ENCODE data around the gene MYOZ1.
"Not testable (repeated sequence)": the region's sequence is repeated elsewhere in the genome, so short reads cannot be mapped to it uniquely, and the experiment has no call there.

Gene MYOZ1, protein sequence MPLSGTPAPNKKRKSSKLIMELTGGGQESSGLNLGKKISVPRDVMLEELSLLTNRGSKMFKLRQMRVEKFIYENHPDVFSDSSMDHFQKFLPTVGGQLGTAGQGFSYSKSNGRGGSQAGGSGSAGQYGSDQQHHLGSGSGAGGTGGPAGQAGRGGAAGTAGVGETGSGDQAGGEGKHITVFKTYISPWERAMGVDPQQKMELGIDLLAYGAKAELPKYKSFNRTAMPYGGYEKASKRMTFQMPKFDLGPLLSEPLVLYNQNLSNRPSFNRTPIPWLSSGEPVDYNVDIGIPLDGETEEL
- 0 reads per million in 4 experiments for total RNA-seq

- DNase-seq: no peak
These were observed at the start of gene MYOZ1 for GRCh38 chr10:73641328-73642060. TSS of gene MYOZ1 (minus strand) at chr10:73641474. CDS start at chr10:73640017, 1,457 bp downstream.

- DNase-seq: not testable (repeated sequence)
These were observed 49.5 kb upstream of the MYOZ1 start for GRCh38 chr10:73690755-73691154.

- DNase-seq: not testable (repeated sequence)
These were observed 48.3 kb upstream of the MYOZ1 start for GRCh38 chr10:73689596-73689995.

DNA sequence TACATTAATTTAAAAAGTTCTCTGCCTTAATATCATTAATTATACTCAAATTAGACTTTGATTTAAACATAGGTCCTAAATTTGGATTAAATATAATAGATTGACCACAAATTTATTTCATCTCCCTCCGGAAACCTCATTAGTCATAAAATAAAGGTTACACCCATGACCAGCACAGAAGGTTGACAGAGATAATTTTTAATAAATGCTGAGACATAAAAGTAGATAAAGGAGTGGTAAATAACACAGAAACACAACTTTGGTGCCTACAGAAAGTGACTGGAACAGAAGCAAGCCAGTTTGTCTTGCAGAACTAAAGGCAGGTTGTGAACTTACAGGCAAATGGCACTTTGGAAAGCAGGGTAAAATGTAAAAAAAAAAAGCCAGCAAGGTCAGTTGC is 46.4 kb upstream of the MYOZ1 start:
- DNase-seq: not testable (repeated sequence)

GRCh38 chr10:73674546-73674945 is 33.3 kb upstream of the MYOZ1 start:
- DNase-seq: not testable (repeated sequence)

DNA sequence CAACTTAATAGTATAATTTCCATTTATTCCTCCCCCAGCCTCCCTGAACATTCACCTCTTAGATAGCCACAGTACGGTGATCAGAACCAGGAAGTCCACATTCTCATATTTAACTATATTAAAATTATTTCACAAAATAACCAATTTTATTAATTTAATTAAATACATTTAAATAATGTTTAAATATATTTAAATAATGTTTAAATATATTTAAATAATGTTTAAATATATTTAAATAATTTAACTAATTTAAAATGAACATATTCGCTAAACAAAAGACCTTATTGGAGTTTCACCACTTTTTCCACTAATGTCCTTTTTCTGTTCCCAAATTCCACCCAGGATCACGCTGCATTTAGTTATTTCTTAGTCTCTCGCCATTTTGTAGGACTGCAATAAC is 27.1 kb upstream of the MYOZ1 start:
- not testable (repeated sequence) for DNase-seq

DNA sequence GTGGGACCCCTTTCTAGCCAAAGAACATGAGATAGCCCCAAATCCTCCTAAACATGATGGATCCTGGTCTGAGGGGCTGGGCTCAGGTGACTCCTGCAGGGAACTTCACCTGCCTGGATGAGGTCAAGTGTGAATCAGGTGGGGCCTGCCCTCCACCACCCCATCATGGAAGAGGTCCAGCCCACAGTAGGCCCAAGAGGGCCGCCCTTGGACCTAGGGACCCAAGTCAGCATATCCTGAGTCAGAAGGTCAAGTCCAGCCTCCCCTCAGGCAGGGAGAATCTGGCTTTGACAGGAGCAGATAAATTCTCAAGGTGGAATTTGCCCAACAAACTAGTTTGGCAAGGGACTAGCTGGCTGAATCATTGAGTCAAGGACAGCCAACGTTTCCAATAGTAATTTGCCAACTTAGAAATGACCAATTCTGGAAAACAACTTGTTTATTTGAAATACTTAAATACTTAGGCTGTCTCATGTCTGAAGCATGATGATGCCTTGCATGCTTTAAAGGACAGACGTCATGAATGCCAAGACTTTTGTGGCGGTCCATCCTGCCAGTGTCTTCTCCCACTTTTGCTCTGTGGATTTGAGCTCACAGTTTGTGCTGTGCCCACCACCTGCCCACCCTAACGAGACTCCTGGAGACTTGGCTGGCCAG is 25.0 kb upstream of the MYOZ1 start:
- not testable (repeated sequence) for DNase-seq

GRCh38 chr10:73665581-73665980 is 24.3 kb upstream of the MYOZ1 start:
- not testable (repeated sequence) for DNase-seq

GRCh38 chr10:73664156-73665040 is 23.1 kb upstream of the MYOZ1 start:
- not testable (repeated sequence) for DNase-seq

- not testable (repeated sequence) for DNase-seq
These were observed 22.3 kb upstream of the MYOZ1 start for GRCh38 chr10:73663621-73664020.

GRCh38 chr10:73662705-73663104 is 21.4 kb upstream of the MYOZ1 start:
- not testable (repeated sequence) for DNase-seq

GRCh38 chr10:73655990-73656298 is 14.7 kb upstream of the MYOZ1 start, which contains the start of gene SYNPO2L:
TSS of gene SYNPO2L (minus strand) at chr10:73656029. CDS start at chr10:73655922, 107 bp downstream.
- no peak for DNase-seq

- no peak for DNase-seq
These were observed 14.1 kb upstream of the MYOZ1 start for GRCh38 chr10:73655257-73655989.

- DNase-seq: no peak
These were observed 12.4 kb upstream of the MYOZ1 start for GRCh38 chr10:73653701-73654100.

DNA sequence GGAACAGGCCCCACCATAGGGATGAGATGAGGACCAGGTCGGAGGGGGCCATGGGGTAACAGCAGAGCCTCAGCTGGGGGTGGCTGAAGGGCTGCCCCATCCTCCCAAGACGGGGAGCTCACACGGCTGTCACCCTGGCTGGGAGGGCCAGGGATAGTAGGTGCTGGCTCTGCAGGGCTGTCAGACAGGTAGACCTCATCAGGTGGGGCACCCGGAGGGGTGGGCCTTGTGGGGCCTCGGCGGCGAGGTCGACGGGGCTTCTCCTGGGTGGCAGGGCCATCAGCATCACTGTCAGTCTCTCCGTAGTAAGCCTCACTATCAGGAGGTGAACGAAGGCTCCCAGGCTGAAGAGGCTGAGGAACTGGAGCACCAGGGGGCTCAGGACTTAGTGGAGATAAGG is 11.9 kb upstream of the MYOZ1 start:
- DNase-seq: no peak

- DNase-seq: no peak
These were observed 9.5 kb upstream of the MYOZ1 start for GRCh38 chr10:73650537-73651331.

- DNase-seq: no peak
These were observed 8.7 kb upstream of the MYOZ1 start for GRCh38 chr10:73649876-73650536.

DNA sequence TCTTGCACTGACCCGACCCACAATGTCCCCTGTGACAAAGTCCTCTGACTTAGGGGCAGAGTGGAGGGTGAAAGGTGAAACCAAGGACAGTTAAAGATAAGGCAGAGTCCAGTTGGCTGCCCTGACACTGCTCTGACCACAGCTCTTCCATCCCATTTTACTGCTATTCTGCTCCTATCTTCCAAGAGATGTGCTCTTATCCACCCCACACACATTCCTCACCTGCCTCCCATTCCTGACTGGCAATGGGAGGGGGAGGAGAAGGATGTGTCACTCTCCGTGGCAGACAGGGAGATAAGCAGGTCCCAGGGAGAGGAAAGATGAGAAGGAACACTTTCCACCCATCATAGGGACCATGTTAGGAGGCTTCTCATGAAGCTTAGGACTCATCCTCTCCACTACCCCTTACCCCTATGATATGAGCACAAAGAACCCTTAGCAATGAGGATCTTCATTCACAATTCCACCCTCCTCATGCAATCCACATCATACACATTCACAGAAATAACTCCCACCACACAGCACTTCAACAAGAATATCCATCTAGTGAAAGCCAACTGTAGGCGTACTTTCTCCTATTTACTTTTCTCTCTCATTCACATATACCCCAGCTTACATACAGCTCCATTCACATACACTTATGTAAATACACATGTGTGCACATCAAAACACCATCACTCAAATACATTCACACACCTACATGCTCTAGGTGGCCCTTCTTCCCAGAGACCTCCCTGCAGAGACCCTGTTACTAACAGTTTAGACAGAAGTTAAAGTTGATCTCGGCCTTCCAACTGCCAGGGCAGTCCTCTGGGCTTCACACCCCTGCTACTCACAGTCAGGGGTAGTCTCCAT is 7.9 kb upstream of the MYOZ1 start:
- DNase-seq: no peak

DNA sequence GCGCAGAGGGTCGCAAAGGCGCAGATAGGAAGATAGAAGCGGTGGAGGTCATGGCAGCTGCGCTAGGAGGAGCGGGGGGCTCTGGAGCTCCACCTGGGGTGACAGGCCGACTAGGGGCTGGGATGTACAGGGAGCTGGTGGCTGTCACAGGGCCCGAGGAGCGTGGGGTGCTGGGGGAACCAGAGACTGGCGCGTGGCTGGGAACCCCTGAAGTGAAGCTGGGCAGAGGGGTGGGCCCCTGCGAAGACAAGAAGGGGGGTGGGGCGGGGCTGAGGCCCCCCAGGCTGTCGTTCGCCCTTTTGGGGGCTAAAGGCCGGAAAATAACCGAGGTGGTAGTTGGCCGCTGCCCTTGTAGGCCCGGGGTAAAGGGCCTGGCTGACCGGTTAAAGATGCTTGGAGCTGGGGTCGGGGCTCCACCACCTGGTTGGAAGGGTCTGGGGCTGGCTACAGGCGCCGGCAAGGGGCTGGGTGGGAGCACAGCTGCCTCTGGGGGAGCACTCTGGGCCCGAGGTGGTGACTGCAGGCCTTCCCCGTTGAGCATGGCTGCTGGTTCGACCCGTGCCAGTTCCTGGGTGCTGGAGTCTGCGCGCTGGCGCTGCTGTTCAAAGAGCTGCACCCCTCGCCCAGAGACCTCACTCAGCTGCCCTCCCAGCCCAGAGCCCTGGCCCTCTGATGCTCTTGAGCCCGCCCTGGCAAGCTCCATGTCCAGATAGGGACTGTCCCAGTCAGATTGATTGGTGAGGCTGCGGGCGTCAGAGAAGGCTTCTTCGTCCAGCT is 6.8 kb upstream of the MYOZ1 start:
- no peak for DNase-seq

Data from effector CD8-positive, alpha-beta T cell (primary cell).